Measurements from ENCODE around the gene PIGK.
"Not testable (repeated sequence)": the region's sequence is repeated elsewhere in the genome, so short reads cannot be mapped to it uniquely, and the experiment has no call there.

PIGK gene

DNA sequence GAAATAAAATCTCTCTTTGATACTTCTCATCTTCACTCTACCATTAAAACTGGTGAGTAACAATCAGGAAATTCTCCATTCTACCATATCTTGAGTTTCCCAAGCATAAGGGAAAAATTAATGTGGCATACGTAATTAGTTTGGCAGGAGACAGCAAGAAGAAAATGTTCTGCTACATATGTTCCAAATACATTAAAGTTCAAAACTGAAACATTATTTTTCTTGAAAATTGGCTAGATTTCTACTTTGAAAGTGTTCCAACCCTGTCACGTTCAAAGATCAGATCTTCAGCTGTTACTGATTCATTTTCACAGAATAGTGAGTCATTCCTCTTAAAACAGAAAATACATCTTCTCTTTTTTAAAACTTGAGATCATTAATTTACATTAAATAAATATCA, 48.5 kb downstream of the PIGK start:
- Histone ChIP-seq H3K27ac (no peak overlapping the region), H3K36me3 (no peaks in the 10 kb centered on the region), H3K27me3 (ENCODE audit: insufficient read depth, low read depth, severe bottlenecking) (no peaks in the 10 kb centered on the region), H3K9me3 (ENCODE audit: severe bottlenecking) (no peaks in the 10 kb centered on the region), H3K4me3 (ENCODE audit: low read depth, low read length) (no peak overlapping the region)
- no peak for DNase-seq
- TF ChIP-seq CTCF (IDR thresholded peaks at IDR 0.05; ENCODE audit: low read depth, low read length), result no peak

GRCh38 chr1:77168358-77168757, 50.9 kb downstream of the PIGK start:
- Histone ChIP-seq H3K36me3 (no peaks in the 10 kb centered on the region), H3K4me3 (ENCODE audit: low read depth, low read length) (no peak overlapping the region), H3K27me3 (ENCODE audit: insufficient read depth, low read depth, severe bottlenecking) (no peaks in the 10 kb centered on the region), H3K27ac (no peak overlapping the region), H3K9me3 (ENCODE audit: severe bottlenecking) (no peaks in the 10 kb centered on the region)
- DNase-seq, result no peak
- TF ChIP-seq CTCF (IDR thresholded peaks at IDR 0.05; ENCODE audit: low read depth, low read length), result no peak

DNA sequence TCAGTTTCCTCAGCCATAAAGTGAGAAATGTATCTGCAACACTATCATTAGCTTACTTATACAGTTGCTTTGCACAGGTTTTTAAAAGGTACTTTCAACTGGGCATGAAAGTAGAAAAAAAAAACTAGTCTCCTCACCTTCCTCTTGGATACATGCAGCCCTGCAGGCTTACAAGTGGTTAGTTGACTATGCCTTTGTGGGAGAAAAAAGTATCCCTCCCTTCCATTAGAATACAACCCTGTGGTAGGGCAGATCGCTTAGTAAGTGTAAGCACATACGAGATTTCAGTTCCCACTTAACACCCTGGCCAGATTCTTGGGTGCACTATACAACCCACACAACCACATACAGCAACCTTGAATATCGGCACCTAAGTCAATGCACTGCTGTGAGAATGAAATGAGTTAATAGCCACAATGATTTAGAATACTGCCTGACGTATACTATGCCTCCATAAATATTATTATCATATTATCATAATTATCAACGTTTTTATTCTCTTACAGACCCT, 54.7 kb downstream of the PIGK start:
- H3K4me3 ChIP-seq (ENCODE audit: low read depth, low read length), result no peak overlapping the region
- no peaks in the 10 kb centered on the region for H3K9me3 ChIP-seq (ENCODE audit: severe bottlenecking)
- no peak for TF ChIP-seq CTCF (IDR thresholded peaks at IDR 0.05; ENCODE audit: low read depth, low read length)
- no peak for DNase-seq
- no peak overlapping the region for H3K27ac ChIP-seq
- H3K27me3 ChIP-seq (ENCODE audit: insufficient read depth, low read depth, severe bottlenecking), result no peaks in the 10 kb centered on the region
- H3K36me3 ChIP-seq, result peaks cover 5% of the 10 kb centered on the region; the same call in 1 of the 2 replicates

DNA sequence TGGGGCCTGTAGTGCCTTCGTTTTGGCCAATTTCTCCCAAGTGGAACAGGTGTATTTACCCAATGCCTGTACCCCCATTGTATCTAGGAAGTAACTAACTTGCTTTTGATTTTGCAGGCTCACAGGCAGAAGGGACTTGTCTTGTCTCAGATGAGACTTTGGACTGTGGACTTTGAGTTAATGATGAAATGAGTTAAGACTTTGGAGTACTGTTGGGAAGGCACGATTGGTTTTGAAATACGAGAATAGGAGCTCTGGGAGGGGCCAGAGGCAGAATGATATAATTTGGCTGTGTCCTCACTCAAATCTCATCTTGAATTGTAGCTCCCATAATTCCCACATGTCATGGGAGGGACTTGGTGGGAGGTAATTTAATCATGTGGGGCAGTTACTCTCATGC, 59.5 kb downstream of the PIGK start:
- not testable (repeated sequence) for H3K27ac ChIP-seq; H3K36me3 ChIP-seq; H3K9me3 ChIP-seq (ENCODE audit: severe bottlenecking); H3K27me3 ChIP-seq (ENCODE audit: insufficient read depth, low read depth, severe bottlenecking); DNase-seq; H3K4me3 ChIP-seq (ENCODE audit: low read depth, low read length)

- DNase-seq, result no peak
- Histone ChIP-seq H3K27ac (no peak overlapping the region), H3K36me3 (peaks cover 3% of the 10 kb centered on the region; the same call in 1 of the 2 replicates), H3K9me3 (ENCODE audit: severe bottlenecking) (no peaks in the 10 kb centered on the region), H3K27me3 (ENCODE audit: insufficient read depth, low read depth, severe bottlenecking) (no peaks in the 10 kb centered on the region), H3K4me3 (ENCODE audit: low read depth, low read length) (no peak overlapping the region)
- no peak for TF ChIP-seq CTCF (IDR thresholded peaks at IDR 0.05; ENCODE audit: low read depth, low read length)
Observed at GRCh38 chr1:77156214-77156613, 63.0 kb downstream of the PIGK start.

- H3K27ac ChIP-seq, result no peak overlapping the region
- no peak overlapping the region for H3K4me3 ChIP-seq (ENCODE audit: low read depth, low read length)
- H3K36me3 ChIP-seq, result no peaks in the 10 kb centered on the region
- H3K27me3 ChIP-seq (ENCODE audit: insufficient read depth, low read depth, severe bottlenecking), result no peaks in the 10 kb centered on the region
- no peaks in the 10 kb centered on the region for H3K9me3 ChIP-seq (ENCODE audit: severe bottlenecking)
- no peak for DNase-seq
- TF ChIP-seq CTCF (IDR thresholded peaks at IDR 0.05; ENCODE audit: low read depth, low read length), result no peak
Observed at GRCh38 chr1:77146270-77146669, 73.0 kb downstream of the PIGK start.
